GM21717 (cell line): Measurements from ENCODE around the gene DOCK1.

Source experiments
- ATAC-seq: cut with Tn5 transposase; IDR thresholded peaks from one replicate; pipeline ENCODE4 v1.9.1; 2021; ENCODE audit warnings: mild to moderate bottlenecking, moderate library complexity; ENCODE audit not compliant: unreplicated experiment

The DOCK1 gene

DNA sequence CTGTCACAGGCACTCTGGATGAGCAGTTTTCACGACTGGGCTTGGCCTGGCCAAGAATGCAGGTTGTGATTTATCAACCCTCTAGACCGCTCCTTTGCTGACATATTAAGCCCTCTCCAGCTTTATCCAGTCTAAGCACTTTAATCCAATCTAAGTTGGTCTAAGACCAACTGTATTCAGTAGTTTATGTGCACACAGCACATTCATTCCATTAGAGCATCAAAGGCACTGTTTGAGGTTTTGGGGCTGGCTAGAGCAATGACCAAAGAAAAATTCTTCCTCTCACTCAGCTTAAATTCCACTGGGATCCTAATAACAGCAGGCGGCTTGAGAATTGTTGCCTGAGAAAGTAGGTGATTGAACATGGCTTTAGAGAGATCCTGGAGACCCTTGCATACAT, 467.1 kb downstream of the DOCK1 start:
- ATAC-seq, result no peak

DNA sequence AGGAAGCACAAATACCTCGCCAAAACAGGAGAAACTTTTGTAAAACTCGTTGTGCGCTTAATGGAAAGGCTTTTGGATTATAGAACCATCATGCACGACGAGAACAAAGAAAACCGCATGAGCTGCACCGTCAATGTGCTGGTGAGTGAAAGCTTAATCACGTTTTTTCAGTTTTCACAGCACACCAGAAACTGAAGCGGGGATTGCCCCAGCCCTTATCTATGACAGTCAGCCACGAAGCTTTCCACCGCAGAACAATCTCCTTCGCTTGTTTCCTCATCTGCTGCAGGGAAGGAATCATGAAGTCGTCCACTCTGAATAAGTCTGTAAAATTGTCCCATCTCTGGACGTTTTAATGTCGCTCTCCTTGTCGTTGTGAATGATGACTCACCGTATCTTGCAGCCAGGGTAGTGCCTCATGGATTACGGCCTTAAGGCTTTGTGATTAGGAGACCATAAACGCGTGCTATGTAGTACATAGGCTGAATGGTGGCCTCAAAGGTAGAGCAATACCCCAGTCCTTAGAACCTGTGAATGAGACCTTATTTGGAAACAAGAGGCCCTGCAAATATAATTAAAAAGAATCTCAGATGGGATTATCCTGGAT, 468.9 kb downstream of the DOCK1 start:
- no peak for ATAC-seq

DNA sequence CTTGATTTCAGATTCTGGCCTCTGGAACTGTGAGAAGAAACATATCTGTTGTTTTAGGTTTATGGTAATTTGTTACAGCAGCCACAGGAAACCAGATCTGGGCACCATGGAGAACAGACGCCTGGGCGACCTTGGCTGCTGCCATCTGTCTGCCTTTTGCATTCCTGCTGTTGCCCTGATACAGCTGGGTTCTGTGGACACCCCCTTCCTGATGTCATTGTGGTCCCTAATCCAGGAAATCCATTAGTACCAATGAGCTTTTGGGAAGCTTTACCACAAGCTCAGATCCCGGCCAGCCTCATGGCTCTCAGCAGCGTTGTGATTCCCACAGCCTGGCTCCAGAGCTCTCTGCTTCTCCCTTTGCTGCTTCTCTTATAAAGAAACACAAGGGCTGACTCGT, 469.7 kb downstream of the DOCK1 start:
- ATAC-seq, result no peak

DNA sequence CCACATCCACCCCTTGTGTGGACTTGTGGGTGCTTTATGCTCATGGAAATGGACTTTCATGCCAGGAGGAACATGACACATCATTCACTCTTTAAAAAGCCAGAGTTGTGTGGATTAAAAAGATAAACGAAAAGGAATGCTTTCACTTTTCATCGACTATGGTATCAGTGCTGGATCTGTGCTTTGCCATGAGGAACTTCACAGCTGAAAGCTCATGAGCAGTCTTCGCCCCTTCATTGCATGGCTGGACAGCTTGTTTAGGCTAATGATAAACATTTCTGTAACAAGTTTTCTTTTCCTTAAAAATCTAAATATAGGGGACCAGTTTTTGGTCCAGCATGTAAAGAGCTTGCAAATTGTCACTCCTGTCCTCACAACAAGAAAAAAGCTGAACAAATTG, 470.2 kb downstream of the DOCK1 start:
- no peak for ATAC-seq

DNA sequence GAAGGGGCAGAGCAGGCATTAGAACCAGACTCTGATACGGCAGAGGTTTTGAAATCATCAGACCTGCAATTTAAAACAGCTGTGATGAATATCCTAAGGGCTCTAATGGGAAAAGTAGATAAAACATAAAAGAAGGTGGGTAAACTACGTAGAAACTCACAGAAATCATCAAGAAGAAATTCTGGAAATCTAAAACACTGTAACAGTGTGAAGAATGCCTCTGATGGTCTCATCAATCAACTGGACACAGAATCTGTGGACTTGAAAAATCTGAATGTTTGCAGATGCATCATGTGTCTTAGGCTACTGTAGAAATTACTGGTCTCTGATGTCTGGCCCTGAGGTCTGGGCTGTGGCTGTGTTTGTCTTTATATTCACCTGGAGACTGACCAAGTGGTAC, 470.8 kb downstream of the DOCK1 start:
- ATAC-seq, result no peak

DNA sequence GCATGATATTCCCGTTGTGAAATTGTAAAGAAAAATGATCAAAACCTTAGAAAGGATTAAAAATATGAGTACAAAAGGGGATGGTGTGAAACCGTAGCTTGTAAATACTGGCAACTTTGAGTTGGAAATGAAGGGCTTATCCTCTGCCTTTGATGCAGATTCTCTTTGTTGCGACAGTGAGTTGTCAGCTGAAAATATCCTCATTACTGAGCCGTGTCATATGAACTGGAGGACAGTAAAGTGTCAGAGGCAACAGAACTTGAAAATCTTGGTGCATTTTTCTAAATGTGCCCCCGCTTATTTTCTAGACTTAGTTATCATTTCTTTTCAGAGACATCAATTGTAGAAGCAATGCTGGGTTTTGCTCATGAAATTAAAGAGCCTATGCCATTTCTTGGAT, 473.4 kb downstream of the DOCK1 start:
- ATAC-seq, result no peak

DNA sequence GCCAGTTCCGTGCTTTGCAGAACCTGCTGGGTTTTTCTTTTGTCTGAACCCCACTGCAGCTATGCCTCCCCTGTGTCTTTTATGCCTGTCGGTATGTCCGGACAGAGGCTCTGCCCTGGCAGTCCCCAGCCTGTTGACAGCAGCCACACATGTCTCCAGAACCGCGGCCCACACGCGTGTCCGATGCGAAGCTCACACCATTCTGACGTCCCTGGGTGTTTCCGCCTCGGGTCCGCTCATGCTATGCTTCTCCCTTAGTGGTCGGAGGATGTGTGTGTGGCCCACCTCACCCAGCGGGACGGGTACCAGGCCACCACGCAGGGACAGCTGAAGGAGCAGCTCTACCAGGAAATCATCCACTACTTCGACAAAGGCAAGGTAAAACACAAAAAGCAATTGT, 479.3 kb downstream of the DOCK1 start:
- ATAC-seq, result no peak

DNA sequence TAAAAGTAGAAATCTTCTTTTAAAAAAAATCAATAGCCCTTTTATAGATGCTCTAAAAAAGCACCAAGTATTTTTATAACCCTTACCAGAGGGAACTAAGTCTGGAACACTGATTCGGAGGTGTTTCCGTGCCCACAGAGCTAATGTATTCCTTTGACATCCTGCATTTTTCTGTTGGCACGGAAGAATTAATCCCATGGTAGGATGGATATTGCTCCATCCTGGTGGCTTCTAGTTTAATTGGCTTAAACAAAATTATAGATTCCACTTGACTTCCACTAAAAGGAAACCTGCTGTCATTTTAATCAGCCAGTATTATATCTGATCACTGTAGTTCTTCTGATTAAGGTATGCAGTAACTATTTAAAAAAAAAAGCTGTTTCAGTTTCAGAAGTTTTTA, 479.8 kb downstream of the DOCK1 start:
- no peak for ATAC-seq

DNA sequence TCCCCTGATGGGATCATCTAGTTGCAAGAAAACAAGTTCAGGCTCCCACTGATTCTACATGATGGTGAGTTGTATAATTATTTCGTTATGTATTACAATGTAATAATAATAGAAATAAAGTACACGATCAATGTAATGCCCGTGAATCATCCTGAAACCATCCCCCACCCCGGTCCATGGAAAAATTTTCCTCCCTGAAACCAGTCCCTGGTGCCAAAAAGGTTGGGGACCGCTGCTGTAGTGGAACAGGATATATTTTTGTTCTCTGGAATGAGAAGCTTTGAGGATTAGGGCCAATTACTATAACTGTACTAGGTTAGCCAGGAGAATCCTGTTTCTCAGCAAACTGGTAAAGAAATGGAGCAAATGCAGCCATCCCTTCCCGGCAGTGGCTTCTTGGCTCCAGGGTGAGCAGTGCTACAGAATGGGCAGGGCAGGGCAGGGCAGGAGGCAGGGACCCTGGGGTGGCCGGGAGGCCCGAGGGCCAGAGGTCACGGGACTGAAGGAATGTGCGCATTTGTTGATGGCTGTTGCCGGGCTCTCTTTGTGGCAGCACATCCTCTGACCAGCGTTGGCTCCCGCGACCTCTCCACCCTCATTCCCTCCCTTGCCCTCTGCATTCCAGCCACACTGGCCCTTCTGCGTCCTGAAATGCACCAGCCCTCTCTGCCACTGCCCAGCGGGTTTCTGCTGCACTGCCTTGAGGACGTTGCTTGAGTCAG, 481.5 kb downstream of the DOCK1 start:
- no peak for ATAC-seq

DNA sequence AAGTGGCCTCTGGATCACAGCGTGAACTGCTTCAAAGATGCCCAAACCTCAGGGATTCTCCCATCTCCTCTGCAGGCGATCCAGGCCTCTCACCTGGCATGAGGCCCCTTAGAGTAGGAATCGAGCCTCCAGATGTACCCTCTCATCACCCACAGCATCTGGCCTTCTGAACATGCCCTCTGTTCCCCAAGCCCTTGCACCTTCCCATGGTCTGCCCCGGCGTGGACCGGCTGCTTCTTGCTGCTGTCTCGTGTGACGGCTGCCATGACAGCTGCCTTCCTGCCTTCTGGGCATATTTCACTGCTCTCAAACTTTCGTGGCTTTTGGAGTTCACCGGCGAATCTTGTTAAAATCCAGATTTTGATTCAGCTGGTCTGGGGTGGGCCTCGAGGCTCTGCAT, 486.6 kb downstream of the DOCK1 start:
- ATAC-seq, result no peak

DNA sequence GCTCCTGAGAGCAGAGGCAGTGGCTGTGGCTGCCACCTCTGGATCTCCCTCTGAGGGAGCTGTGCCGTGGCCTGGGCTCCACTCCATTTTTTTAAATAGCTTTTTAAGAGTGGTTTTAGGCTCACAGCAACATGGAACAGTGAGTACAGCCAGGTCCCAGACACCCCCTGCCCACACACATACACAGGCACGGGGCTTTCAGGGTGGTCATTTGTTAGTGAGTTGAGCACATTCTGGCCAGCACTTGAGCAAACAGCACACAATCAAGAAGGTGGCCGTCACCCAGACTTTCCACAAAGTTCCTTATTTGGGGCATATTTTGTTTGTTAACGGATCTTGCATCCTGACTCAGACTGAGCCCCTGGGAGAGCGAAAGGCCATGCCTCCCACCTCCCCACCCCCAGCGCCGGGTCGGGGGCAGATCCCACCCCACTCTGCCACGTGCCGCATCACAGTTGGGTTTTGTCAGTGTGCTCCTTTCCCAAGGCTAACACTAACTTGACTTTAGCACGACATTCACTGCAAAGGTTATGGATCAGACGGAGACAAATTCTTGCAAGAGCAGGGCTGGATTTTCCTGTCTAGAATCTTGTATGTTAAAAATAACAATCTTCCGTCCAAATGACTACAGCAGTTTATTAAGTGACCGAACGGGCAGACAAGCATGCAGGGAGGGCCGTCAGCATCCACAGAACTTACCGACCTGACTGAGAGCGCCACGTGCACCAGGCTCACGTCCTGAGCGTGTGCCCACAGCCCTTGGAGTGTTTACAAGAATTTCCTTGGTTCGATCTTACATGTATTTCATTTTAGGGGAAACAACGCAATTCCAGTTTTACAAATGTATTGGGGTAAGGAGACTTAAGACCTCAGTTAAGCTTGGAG, 487.4 kb downstream of the DOCK1 start:
- ATAC-seq, result no peak

DNA sequence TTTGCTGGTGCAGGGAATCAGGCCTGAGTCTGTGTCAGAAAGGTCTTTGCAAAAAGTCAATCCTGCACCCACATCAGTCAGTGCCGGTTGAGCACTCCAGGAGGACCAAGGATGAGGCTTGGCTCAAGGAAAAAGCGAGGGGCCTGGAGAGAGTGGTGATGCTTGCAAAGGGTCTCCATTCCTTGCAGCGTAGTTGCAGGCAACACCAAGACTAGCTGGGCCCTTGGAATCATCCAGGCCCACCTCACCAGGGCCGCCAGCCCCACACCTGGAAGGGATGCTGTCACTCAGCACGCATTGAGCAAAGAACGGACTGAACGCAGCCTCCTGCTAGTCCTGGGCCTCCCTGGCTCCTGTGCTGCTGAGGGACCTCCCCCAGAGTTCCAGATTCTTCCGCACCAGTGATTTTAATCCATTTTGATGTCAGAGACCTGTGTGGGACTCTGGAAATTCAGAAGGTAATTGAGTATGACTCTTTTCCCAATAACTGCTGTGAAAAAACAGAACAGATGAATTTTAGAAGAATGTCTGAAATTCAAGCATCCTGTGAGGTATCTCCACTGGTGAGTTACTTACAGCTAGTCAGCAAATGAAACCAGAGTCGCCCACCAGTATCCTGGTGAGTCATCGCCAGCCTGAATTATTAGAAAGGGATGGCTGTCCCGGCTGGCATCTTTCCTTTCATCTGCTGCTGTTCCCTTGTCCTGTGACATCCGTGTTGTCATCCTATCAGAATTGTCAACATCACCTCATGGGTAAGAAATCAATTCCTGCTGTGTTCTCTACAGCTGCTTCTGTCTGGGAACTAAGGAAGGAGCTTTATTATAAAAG, 493.1 kb downstream of the DOCK1 start:
- no peak for ATAC-seq

DNA sequence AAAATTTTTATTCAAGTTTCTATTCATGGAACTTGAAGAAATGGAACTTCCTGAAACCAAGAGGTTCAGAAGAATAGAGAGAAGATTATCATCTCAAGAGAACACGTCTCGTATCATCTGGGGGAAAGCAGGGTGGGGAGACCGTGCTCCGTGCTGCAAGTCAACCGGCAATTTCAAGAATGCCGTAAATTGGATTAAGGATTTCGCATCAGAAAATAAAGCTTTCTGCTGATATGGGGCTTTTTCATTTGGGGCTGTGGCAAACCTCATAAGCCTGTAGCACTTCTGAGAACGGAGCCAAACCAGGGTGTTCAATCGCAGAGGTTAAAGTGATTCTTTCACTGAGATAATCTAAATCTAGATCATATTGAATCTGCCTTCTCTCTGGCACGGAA, 493.7 kb downstream of the DOCK1 start:
- ATAC-seq, result no peak

DNA sequence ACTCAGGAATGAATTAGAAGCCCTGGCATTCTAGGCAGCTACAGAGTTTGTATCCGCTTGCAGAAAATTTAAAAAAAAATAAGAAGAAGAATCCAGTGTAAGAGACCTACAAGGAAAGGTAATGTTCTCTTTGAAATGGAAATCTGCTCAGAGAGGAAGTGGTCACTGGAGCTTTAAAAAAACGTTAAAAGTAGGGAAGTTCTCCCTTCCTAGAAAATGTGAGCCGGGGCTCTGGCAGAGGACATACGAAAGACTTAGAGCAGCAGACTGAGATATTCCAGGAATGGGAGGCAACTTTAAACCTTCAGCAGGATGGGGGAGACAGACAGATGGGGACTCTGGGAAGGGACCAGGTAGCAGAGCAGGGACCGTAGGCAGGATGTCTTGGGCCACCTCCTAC, 494.4 kb downstream of the DOCK1 start:
- no peak for ATAC-seq

DNA sequence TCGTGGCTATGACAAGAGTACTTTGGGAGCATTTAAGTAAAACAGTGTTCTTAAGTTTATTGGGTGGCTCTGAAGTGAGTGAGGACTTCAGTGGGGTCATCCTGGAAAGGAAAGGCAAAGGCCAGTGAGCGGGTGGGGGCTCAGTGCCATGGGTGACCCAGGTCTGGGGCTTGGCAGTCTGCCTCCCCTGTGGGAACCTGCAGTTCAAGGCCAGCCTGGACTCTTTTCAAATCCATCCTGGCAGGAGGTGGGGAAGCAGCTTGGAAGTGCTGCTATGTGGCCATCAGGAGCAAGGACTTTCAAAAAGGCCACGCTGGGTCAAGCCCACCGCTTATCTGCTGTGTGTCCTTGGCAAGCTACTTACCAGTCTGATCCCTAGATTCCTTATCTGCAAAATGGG, 495.0 kb downstream of the DOCK1 start:
- ATAC-seq, result no peak

DNA sequence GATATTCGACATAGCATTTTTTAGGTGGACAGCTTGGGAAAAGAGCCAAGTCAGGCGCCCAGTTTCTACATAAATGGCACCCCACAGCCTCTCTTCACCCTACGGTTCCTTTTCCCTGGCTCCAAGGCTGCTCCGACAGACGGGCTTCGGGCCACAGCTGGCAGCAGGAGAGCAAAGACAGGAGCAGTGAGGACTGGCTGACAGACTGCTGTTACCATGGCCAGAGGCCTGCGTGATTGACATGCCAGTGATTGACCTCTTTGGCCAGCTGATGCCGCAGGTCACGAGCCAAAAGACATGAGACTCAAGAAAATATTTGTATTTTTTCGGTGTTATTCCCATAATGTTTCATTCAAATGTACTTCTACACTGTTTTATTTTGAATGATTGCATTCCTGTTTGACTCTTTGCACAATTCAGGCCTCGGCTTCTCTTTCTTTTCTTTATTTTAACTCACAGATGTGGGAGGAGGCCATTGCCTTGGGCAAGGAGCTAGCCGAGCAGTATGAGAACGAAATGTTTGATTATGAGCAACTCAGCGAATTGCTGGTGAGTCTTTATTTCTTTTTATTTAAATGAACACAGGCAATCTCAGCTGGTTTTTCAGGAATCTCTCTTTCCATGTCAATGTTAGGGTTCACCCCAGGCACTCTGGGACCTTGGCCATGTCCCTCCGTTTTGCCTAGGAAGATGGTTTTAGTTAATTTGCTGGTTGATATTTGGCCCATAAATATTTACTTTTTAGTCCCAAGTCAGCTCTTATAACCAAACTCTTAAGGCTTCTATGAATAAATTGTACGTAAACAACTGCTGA, 497.6 kb downstream of the DOCK1 start:
- no peak for ATAC-seq

DNA sequence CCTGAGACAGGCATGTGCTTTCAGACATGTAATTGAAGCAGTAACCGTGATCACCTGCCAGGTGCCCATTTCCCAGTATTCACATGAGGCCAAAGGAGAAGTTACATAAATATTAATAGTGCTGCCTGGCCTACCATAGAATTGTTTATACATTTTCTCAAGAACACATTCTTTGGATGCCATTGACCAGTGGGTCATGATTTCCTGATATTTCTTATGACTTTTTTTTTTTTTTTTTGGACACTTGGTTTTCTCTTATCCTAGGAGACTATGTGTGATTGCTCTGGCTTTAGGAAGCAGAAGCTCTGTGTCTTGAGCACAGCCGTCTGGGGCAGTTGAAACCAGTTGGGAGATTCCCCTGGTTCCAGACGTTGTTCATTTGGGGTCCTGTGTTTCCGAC, 500.0 kb downstream of the DOCK1 start:
- no peak for ATAC-seq

DNA sequence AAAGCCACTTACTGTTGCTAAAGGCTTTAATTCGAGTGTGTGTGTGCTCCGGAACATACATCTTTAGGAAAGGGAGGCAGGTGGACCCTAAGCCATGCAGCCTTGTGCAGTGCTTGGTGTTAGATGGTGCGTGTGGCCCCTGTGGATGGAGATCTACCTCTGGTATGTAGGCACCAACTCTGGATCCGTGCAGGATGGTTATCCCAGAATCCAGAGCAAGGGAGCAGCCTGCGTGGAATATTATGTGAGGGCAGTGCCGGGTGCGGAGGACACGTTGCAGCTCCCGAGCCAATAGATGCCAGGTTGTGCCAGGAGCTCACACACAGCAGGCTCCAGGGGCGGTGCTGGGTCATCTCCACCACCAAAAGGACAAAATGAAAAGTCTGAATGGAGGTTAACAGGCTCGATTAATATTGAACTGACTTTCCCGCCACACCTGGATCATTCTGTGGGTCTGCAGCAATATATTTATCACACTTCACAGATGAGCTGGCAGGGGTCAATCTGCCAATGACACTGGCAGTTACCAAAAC, 500.9 kb downstream of the DOCK1 start:
- no peak for ATAC-seq

DNA sequence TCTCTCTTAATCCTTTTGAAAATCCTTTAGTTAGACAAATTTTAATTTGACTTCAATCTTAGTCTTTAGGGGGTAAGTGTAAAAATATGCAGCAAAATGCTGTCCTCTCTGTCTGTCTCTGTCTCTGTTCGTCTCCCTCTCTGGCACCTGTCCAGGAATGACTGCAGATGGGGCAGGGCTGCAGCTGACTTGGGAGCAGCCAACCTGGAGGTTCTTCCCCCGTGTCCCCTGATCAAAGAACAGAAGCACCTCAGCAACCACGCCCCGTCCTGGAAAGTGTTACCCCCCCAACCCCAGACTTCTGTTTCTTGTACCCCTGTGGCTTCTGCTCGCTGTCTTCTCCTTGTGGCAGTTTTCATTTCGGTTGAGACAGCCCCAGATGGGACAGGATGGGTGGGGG, 502.3 kb downstream of the DOCK1 start:
- no peak for ATAC-seq

DNA sequence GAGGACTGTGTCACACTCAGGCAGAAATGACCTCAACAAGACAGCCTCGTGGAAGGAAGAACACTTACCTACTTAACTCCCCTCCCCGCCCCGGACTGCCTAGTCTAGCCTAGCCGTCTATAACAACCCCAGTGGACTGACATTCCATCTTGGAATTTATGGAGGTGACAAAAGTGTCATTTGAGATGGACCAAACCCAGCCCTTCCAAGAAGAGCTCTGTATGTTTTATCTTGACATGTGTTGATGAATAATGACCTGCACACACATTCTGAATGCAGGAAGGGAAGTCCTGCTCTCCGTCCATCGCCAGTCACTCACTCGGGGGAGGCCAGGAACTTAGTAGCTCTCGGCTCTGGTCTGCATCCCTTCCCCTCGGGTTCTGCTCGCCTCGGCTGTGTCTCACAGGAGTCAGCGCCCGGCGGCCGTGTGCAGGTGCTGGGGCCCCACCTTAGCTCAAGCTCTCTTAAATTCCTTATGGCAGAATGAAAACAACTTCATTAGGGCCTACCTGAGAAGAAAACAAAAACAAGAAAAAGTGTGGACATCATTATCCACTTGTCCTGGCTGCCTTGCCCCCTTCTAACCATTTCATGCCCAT, 503.0 kb downstream of the DOCK1 start:
- no peak for ATAC-seq
